HepG2 (cell line): ENCODE measurements around the gene ENO2. TPM values are rescaled to one million over a fixed set of nuclear protein-coding genes. Genes with fewer than 3 reads are reported as not detected.
A peak's percentile ranks its signal among the peaks of the same experiment; 100 is the strongest.

Experiments used
- DMAP1 ChIP-seq: IDR thresholded peaks from 2 replicates; pipeline ENCODE4 v1.6.1; 2016
- GABPA ChIP-seq, 2 experiments: IDR thresholded peaks; 2 replicates each; pipeline ENCODE4 v1.6.1; 2011 to 2016; ENCODE audit warnings: low read depth in 2 of 2, low read length in 1 of 2, missing biosample characterization in 1 of 2, missing genetic modification characterization in 1 of 2
- GABPB1 ChIP-seq: IDR thresholded peaks from 2 replicates; pipeline ENCODE4 v1.6.1; 2016; ENCODE audit warnings: mild to moderate bottlenecking, missing genetic modification reagents, moderate library complexity, missing compliant biosample characterization
- GTF3A ChIP-seq: sonication (generic); formaldehyde crosslinking; conservative IDR thresholded peaks from 2 replicates; pipeline ENCODE4 v1.4.0; 2020; ENCODE audit warnings: mild to moderate bottlenecking, missing genetic modification reagents
- GZF1 ChIP-seq: sonication (generic); formaldehyde crosslinking; IDR thresholded peaks from 2 replicates; pipeline ENCODE4 v1.5.1; 2020; ENCODE audit warnings: mild to moderate bottlenecking, missing genetic modification reagents
- JUNB ChIP-seq: sonication (generic); formaldehyde crosslinking; IDR thresholded peaks from 2 replicates; pipeline ENCODE4 v1.8.0; 2022; ENCODE audit warnings: missing genetic modification reagents, mild to moderate bottlenecking, borderline replicate concordance
- MBNL3 ChIP-seq: fragments of 250-450 bp; sonication (Bioruptor Pico); conservative IDR thresholded peaks from 2 replicates; pipeline ENCODE4 v1.8.0; 2022; ENCODE audit warnings: mild to moderate bottlenecking, inconsistent platforms
- MXD1 ChIP-seq: sonication (generic); formaldehyde crosslinking; IDR thresholded peaks from 2 replicates; pipeline ENCODE4 v1.4.0; 2020; ENCODE audit warnings: mild to moderate bottlenecking, missing genetic modification reagents
- NFATC3 ChIP-seq: sonication (generic); formaldehyde crosslinking; IDR thresholded peaks from 2 replicates; pipeline ENCODE4 v1.5.1; 2020; ENCODE audit warnings: mild to moderate bottlenecking, missing genetic modification reagents
- PHF21A ChIP-seq: sonication (generic); formaldehyde crosslinking; IDR thresholded peaks from 2 replicates; pipeline ENCODE4 v1.5.0; 2020; ENCODE audit warnings: mild to moderate bottlenecking, missing genetic modification reagents
- PPARG ChIP-seq: conservative IDR thresholded peaks from 2 replicates; pipeline ENCODE4 v1.6.1; 2016; ENCODE audit warnings: missing biosample characterization, missing genetic modification reagents
- SP4 ChIP-seq: sonication (generic); formaldehyde crosslinking; IDR thresholded peaks from 2 replicates; pipeline ENCODE4 v1.8.1; 2023; ENCODE audit warnings: mild to moderate bottlenecking, missing genetic modification reagents
- U2AF1 ChIP-seq: fragments of 200-400 bp; formaldehyde crosslinking; optimal IDR thresholded peaks from 2 replicates; pipeline ENCODE3; 2017; ENCODE audit warnings: mild to moderate bottlenecking, low read depth, low read length
- ZBTB33 ChIP-seq: sonication (generic); formaldehyde crosslinking; IDR thresholded peaks from 2 replicates; pipeline ENCODE4 v1.4.0; 2020; ENCODE audit warnings: missing genetic modification reagents
- ZBTB7A ChIP-seq: sonication (generic); formaldehyde crosslinking; IDR thresholded peaks from 2 replicates; pipeline ENCODE4 v1.8.0; 2022; ENCODE audit warnings: mild to moderate bottlenecking, missing genetic modification reagents
- ZKSCAN8 ChIP-seq: IDR thresholded peaks from 2 replicates; pipeline ENCODE4 v1.6.1; 2016; ENCODE audit warnings: borderline replicate concordance, missing genetic modification reagents, missing compliant biosample characterization
- ZNF17 ChIP-seq: sonication (generic); formaldehyde crosslinking; IDR thresholded peaks from 2 replicates; pipeline ENCODE4 v1.5.0; 2020; ENCODE audit warnings: mild to moderate bottlenecking, missing genetic modification reagents
- ZNF264 ChIP-seq: sonication (generic); formaldehyde crosslinking; IDR thresholded peaks from 2 replicates; pipeline ENCODE4 v1.4.0; 2020; ENCODE audit warnings: missing genetic modification reagents
- ZNF326 ChIP-seq: sonication (generic); formaldehyde crosslinking; IDR thresholded peaks from 2 replicates; pipeline ENCODE4 v1.4.0; 2020; ENCODE audit warnings: missing genetic modification reagents, borderline replicate concordance
- ZNF33A ChIP-seq: sonication (generic); formaldehyde crosslinking; IDR thresholded peaks from 2 replicates; pipeline ENCODE4 v1.5.1; 2020; ENCODE audit warnings: missing genetic modification reagents, mild to moderate bottlenecking, moderate library complexity, borderline replicate concordance
- ZNF569 ChIP-seq: sonication (generic); formaldehyde crosslinking; IDR thresholded peaks from 2 replicates; pipeline ENCODE4 v1.5.0; 2020; ENCODE audit warnings: mild to moderate bottlenecking, missing genetic modification reagents, moderate library complexity, borderline replicate concordance
- polyA plus RNA-seq, 8 experiments: library from polyadenylated mRNA; depleted of rRNA in 3 of 8; stranded (reverse) in 7 of 8; unstranded in 1 of 8; fragments of >200 nt; fragmentation: Illumina TruSeq in 4 of 8; extraction: Trizol in 4 of 8; gene quantifications; 2 replicates each; pipeline versions ENCODE4 v1.2.1 to v1.2.3, GENCODE V29; 2011 to 2016; ENCODE audit warnings: low read depth in 4 of 8, missing spikeins in 1 of 8, mixed read lengths in 1 of 8; ENCODE audit not compliant: insufficient read depth in 1 of 8
- total RNA-seq, 5 experiments: library from RNA; depleted of rRNA; stranded (reverse); fragments of >200 nt; fragmentation: Illumina TruSeq; extraction: Trizol; gene quantifications; 2 replicates each; pipeline ENCODE4 v1.2.3, GENCODE V29; 2016; ENCODE audit warnings: low read depth in 1 of 5
- TF ChIP-seq, protein P1 (sequence below): sonication (generic); formaldehyde crosslinking; IDR thresholded peaks from 2 replicates; pipeline ENCODE4 v1.8.1; 2023; ENCODE audit warnings: mild to moderate bottlenecking, inconsistent platforms, moderate library complexity, missing genetic modification reagents, borderline replicate concordance
- TF ChIP-seq, protein P2 (sequence below): sonication (generic); formaldehyde crosslinking; IDR thresholded peaks from 2 replicates; pipeline ENCODE4 v1.5.0; 2020; ENCODE audit warnings: missing genetic modification reagents
- TF ChIP-seq, protein P3 (sequence below): sonication (generic); formaldehyde crosslinking; IDR thresholded peaks from 2 replicates; pipeline ENCODE4 v1.5.1; 2020; ENCODE audit warnings: mild to moderate bottlenecking, moderate library complexity, missing genetic modification reagents

Gene ENO2
- total and polyA plus RNA-seq, 2 of the 13 experiments (the other 11 are each of a cell fraction or from before 2014, with no cell fraction given), result 19.3 to 136 TPM

DNA sequence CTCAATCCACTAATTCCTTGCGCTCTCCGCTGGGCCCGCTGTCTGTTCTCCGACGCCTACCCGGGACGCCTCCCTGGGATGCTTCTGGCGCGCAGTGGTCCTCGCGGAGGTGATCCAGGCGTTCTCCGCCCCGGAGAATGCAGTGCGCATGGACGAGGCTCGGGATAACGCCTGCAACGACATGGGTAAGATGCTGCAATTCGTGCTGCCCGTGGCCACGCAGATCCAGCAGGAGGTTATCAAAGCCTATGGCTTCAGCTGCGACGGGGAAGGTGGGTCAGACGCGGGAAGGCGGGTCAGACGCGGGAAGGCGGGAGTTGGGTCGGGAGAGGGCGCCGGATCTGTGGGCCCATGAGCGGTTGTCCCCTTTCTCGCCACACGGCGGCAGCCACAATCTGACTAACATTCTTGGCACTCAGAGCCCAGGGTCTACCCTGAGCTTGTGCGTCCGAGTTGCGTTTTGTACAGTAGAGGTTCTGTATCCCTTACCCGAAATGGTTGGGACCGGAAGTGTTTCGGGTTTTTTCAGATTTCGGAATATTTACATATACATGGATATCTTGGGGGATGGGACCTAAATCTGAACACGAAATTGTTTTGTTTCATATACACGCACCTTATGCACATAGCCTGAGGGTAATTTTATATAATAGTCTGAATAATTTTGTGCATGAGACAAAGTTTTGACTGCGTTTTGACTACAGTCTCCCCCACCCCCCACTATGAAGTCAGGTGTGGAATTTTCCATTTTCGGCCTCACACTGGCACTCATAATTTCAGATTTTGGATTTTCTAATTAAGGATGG, 30.2 kb downstream of the ENO2 start (continued):
- TF ChIP-seq, protein P1, sequence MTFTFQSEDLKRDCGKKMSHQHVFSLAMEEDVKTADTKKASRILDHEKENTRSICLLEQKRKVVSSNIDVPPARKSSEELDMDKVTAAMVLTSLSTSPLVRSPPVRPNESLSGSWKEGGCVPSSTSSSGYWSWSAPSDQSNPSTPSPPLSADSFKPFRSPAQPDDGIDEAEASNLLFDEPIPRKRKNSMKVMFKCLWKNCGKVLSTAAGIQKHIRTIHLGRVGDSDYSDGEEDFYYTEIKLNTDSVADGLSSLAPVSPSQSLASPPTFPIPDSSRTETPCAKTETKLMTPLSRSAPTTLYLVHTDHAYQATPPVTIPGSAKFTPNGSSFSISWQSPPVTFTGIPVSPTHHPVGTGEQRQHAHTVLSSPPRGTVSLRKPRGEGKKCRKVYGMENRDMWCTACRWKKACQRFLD (CRISPR knock-in tag), result no peak
- TF ChIP-seq MXD1 (CRISPR knock-in tag) (no peak), ZBTB7A (CRISPR knock-in tag) (peak; percentile 72; the same call in 1 of the 2 replicates), GTF3A (0 out of 2 replicates have a peak, but pooled peaks have one; percentile 22), PPARG (CRISPR knock-in tag) (no peak; the same call in 1 of the 2 replicates), GABPA (IDR thresholded peaks at IDR 0.05; ENCODE audit: low read depth, low read length) (no peak), GABPA (CRISPR knock-in tag; IDR thresholded peaks at IDR 0.05; ENCODE audit: low read depth) (peak; percentile 40; the same call in 1 of the 2 replicates), NFATC3 (CRISPR knock-in tag) (no peak), ZNF33A (CRISPR knock-in tag) (no peak), ZNF326 (CRISPR knock-in tag) (no peak), MBNL3 (no peak), GABPB1 (CRISPR knock-in tag) (peak; percentile 61), DMAP1 (no peak), ZBTB33 (CRISPR knock-in tag) (no peak), ZNF569 (CRISPR knock-in tag) (no peak), GZF1 (no peak; the same call in 1 of the 2 replicates), U2AF1 (no peak), ZKSCAN8 (CRISPR knock-in tag) (no peak), PHF21A (no peak; the same call in 1 of the 2 replicates), JUNB (no peak), ZNF264 (CRISPR knock-in tag) (no peak), ZNF17 (no peak), SP4 (CRISPR knock-in tag) (no peak)
- TF ChIP-seq, protein P2, sequence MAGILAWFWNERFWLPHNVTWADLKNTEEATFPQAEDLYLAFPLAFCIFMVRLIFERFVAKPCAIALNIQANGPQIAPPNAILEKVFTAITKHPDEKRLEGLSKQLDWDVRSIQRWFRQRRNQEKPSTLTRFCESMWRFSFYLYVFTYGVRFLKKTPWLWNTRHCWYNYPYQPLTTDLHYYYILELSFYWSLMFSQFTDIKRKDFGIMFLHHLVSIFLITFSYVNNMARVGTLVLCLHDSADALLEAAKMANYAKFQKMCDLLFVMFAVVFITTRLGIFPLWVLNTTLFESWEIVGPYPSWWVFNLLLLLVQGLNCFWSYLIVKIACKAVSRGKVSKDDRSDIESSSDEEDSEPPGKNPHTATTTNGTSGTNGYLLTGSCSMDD, result no peak
- TF ChIP-seq, protein P3, sequence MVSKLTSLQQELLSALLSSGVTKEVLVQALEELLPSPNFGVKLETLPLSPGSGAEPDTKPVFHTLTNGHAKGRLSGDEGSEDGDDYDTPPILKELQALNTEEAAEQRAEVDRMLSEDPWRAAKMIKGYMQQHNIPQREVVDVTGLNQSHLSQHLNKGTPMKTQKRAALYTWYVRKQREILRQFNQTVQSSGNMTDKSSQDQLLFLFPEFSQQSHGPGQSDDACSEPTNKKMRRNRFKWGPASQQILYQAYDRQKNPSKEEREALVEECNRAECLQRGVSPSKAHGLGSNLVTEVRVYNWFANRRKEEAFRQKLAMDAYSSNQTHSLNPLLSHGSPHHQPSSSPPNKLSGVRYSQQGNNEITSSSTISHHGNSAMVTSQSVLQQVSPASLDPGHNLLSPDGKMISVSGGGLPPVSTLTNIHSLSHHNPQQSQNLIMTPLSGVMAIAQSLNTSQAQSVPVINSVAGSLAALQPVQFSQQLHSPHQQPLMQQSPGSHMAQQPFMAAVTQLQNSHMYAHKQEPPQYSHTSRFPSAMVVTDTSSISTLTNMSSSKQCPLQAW (CRISPR knock-in tag), result peak; percentile 82; the same call in 1 of the 2 replicates
